Measurements from ENCODE around the gene PTH2.

PTH2 gene

DNA sequence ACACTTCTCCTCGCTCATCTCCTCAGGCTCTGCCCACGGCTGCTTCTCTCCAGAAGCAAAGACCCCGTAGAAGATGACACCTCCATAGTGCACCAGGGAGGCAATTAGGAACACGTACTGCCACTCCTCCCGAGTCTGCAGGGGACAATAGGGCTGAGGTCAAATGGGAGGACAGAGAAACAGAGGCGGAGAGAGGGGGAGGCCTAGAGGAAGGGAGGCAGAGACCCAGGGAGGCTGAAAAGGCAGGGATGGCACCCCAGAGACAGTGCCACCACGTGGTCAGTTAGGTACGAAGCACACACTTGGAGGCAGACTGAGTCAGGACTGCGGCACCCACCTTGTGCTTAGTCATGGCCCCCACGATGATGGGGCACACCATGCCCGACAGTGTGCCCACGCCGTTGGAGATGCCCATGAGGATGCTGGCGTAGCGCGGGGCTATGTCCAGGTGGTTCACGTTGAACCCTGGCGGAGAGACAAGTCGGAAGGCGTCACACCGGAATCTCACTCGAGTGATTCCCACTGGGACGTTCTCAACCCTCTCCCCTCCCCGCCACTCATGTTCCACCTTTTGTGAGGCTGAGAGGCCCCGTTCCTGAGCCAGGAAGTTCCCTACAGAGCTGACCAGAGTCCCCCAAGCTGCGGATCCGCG is 7.6 kb upstream of the PTH2 start:
- DNase-seq (ENCODE audit: low read depth), result peak; percentile 39

DNA sequence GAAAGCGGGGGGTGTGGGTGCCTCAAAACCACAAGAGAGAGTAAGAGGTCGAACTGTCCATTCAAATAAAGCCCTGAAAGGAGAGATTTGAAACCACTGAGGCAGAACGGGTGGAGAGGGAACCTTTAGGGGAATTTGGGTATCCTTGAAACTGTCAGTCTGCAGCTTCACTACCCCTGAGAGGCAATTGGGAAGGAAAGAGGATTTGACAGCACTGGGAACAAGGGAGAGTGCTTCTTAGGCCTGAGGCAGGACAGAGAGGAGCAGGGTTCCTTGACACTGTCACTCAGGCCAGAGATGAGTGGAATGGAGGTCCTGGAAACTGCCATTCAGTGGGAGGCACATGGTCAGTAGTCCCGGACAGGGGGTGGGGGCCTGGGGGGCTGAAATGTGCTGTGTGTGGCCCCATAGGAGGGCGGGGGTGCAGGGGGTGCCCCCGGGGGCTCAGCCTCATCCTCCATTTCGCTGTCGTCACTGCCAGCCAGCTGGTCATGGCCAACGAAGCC is 7.0 kb upstream of the PTH2 start:
- DNase-seq (ENCODE audit: low read depth), result no peak

DNA sequence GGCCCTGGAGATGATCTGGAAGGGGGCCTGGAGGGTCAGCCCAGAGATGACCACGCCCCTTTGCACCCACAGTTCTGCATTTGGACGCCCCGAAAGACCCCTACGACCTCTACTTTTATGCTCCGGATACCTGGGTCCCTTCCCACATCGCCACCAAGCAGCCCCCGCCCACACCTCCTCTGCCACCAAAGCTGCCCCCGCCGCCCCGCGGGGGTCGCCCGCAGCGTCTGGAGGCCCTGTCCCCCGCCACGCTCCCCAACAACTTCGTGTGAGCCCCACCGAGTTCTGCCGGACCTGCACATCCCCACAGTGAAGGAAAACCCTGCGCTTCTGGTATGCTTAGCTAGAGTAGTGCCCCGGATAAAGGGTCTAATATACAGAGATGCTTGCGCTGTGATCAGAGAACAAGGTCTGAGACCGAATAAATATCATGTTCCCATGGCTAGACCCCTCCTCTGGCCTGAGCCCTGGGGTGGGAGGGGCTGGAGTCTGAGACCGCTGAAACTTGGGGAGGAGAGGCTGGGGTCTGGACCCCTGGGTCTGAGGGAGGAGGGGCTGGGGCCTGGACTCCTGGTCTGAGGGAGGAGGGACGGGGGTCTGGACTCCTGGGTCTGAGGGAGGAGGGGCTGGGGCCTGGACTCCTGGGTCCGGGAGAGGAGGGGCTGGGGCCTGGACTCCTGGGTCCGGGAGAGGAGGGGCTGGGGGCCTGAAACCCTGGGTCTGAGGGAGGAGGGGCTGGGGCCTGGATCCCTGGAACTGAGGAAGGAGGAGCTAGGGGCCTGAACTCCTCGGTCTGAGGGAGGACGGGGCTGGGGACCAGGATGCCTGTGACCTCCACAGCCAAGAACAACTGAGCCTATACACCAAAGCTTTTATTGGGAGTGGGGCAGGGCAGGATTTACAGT is 5.6 kb upstream of the PTH2 start:
- no peak for DNase-seq (ENCODE audit: low read depth)

DNA sequence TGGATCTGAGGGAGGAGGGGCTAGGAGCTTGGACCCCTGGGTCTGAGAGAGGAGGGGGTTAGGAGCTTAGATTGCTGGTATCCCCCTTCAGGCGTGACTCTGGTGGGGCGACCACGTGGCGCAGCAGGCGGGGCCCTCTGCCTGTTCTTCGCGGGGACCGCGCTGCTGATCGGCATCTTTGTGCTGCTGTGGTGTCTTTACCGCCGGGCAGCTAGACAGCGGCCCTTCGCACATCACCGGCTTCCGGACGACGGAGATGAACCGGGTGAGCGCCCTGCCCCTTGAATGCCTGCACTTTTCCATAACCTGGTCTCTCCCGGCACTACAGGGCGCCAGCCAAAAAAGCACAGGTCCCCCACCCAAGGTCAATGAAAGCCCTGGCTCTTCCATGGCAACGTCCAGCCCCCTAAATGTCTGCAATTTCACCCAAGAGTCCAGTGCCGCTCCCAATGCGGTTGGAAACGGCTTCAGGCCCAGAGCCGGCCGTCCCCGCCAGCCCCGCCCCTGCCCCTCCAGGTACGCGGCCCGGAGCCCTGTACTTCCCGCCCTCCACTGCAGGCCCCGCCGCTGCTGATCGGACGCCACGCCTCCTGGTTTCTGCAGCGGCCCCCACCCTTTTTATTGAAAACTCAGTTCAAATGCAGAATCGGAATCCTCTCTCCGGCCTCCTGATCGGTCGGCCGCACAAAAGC is 4.8 kb upstream of the PTH2 start:
- peak; percentile 30 for DNase-seq (ENCODE audit: low read depth)

DNA sequence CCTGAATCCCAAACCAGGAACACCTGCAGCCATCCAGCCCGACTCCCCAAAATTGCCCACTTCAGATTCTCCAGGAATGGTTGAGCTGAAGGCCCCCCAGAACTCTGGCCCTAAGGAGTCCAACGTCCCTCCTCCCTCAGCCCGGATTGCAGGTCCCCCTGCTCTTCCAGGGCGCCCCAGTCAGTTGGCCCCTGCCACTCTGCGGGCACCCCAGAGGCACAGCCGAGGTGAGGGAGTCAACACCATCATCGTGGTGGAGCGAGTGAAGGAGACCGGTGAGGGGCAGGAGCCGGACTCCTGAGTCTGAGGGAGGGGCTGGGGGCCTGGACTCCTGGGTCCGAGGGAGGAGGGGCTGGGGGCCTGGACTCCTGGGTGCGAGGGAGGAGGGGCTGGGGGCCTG is 4.1 kb upstream of the PTH2 start:
- no peak for DNase-seq (ENCODE audit: low read depth)

DNA sequence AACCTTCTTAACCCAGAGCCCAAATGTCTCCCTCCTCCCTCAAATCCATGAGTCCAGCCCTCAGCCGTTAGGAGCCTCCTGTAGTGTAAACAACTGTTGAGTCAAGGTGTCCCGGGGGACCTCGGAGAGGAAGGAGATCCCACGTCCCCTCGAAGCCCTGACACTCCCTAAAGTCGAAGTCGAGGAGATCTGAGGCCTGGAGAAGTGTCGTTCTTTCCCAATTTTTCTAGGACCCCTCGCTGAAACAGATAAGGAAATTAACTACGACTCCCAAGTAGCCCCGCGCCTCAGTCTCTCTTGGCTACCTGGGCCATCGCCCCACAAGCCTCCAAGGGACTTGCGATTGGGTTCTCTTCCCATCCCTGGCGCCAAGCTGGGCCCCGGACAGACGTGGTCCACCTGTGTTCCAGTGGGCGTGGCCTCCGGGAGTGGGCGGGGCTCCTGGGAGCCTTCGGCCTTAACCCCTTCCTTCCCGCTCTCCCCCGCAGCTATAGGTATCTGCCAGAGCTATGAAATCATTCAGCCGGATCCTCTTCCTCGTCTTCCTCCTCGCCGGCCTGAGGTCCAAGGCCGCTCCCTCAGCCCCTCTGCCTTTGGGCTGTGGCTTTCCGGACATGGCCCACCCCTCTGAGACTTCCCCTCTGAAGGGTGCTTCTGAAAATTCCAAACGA is 2.8 kb upstream of the PTH2 start:
- peak; percentile 15 for DNase-seq (ENCODE audit: low read depth)

DNA sequence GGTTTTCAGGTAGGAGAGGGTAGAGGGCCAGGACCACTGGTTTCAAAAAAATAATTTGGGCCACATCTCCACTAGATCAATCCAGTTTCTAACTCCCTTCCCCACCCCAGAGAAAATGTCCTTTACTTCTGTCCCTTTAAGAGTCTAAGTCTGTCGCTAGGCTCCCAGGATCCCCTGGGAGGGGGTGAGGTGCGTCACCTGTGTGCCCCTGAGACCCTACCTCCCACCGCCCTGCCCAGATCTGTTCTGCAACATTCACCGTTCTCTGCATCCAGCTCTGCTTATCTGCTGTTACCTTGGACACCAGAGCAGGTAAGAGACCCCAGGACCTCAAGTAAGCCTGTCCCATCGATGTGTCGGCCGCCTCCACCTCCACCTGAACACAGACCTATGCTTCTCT is 1.9 kb upstream of the PTH2 start, which contains the start of gene GFY:
GFY (plus strand) TSS at position 211 of the 400 bp plus-strand sequence. CDS start 1,043 bp downstream, outside the sequence.
- DNase-seq (ENCODE audit: low read depth), result no peak

DNA sequence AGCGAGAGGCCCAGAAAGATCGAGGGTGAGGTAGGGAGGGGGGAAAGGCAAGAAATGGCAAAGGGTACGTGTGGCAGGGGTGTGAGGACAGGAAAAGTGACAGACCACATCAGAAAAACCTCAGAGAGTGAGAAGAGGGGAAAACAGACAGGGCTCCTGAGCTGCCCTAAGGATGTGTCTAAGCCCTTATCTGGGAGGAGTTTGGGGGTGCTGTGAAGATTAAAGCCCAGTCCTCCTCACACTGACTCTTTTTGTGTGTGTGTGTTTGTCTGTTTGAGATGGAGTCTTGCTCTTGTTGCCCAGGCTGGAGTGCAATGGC is 703 bp upstream of the PTH2 start:
- DNase-seq (ENCODE audit: low read depth), result no peak

DNA sequence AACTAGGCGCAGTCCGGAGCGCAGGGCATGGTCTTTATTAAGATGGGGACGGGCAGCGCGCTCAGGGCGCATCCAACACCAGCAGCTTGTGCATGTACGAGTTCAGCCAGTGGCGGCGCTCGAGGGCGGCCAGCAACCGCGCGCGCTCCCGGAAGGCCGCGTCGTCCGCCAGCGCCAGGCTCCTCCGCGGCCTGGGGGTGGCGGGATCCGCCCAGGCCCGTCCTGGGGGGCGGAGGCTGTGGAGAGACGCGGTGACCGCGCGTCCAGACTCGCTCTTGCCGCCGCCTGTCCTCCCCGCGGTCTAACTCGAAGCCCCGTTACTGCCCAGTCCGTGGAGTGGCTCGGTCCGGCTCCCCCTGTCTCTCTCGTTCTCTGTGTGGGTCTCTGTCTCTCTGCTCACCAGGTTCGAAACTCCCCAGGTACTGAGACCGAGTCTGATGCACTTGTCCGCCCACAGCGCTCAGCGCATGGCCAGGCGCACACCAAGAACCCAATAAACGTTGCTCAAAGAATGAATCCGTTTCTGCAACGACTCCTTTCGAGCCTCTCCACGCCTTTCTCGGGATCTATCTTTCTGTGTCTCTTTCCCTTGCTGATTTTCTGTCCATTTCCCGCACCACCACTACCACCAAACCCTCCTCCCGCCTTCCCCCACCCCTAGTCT is 702 bp downstream of the PTH2 start:
- DNase-seq (ENCODE audit: low read depth), result peak; percentile 29

DNA sequence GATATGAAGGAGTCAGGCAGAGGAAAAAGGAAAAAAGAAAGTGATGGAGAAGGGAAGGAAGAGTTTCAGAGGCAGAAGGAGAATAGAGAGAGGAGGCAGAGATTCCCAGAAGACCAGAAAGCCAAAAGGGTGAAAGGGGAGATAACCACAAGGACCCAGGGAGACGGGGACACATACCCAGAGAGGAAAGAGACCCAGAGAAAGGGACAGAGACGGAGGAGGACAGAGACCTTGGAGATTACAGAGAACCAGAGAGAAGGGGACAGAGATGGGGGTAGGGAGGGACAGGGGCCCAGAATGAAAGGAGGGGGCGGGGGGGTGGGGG is 1.4 kb downstream of the PTH2 start:
- no peak for DNase-seq (ENCODE audit: low read depth)

DNA sequence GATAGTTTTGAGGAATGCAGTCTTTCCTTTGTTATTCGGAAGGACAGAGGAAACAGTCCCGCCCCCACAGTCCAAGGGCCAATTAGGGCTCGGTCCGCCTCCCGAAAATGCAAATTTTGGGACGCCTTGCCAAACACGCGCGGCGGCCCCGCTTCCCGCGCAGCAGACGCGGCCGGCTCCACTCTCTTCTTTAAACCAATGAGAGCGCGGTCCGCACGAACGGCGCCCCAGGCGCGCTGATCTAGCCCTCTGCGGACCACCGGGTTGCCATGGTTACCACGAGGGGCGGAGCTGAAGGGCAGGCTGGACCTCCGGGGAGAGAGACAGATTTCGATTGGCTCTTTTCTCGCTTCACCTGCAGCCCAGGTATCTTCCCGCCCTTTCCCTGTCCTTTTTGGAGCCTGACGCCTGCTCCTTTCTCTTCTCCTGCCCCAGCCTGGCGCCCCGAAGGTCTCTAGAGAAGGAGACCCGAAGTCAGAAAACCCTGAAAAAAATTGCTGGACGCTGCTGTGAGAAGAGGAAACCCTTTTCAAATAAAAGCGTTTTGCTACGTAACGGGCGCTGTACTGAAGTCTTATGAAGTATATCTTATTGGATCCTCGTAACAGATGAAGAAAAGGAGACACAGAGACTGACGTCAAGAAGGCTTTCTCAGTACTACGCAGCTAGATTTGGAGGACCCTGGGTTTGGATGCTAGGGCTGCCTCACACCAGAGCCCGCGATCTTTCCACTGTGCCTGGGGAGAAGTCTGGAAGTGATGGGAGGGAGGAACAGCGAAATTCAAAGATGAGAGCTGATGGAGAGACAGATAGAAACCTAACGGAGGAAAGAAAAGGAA is 2.0 kb downstream of the PTH2 start:
- peak; percentile 36 for DNase-seq (ENCODE audit: low read depth)

DNA sequence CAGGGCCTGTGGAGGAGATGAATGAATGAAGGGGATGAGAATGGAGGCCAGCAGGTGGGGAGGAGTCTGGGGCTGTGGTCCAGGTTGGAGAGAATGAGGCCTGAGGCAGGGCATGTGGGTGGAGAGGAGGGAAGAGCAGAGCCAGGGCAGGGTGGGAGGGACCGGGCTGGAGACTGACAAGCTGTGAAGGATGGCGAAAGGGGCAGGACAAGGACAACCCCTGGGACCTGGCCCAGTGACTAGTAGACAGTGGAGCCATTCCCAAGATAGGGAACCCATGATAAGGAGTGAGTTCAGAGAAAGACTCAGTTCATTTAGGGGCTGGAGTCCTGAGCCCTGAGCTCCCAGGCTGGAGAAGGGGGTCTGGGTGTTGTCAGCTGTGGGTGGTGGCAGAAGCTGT is 3.0 kb downstream of the PTH2 start:
- no peak for DNase-seq (ENCODE audit: low read depth)

DNA sequence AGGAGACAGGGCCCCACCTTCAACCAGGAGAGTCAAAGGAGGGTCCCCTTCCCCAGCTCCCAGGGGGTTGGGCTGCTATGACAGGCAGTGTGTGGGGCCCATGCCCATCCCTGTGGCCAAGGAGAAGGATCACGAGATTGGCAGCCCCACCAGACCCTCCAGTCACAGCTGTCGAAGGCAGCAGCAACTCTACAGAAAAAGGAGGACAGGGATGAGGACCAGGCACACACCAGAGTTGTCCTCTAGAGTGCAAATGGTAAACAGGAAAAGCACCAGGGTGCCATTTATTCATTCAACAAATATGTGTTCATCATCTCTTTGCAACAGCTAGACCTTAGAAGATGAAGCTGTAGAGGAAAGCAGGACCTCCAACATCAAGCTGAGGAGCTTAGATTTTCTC is 4.1 kb downstream of the PTH2 start:
- DNase-seq (ENCODE audit: low read depth), result no peak

DNA sequence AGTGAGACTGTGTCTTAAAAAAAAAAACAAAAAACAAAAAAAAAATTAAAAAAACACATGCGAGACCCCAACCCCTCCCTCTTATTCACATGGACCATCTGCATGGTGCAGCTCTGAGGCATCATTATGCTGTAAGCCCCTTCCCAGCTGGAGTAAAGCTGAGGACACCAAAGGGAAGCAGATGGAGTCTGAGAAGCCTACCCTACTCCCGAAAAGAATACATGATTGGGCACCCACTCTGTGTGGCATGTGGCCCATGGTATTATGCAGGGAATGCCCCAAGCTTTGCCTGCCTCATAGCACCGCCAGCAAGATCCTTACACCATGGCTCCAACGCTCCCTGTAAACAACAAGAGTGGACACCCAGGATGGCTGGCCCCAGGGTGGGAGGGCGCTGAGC is 4.7 kb downstream of the PTH2 start:
- no peak for DNase-seq (ENCODE audit: low read depth)

DNA sequence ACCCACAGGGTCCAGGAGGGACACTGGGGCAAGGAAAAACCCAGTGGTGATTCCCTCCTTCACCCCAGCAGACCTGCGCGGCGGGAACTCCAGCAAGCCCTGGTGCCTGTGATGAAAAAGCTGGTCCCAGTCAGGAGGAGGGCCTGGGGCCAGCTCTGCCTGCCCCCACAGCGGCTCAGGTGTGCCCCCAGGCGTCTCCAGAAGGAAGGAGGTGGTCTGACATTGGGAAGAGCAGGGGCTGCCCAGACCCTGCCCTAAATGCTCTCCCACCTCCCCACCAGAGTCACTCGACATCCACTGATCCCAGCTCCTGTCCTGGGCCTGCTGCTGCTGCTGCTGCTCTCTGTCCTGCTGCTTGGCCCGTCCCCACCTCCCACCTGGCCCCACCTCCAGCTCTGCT is 6.2 kb downstream of the PTH2 start:
- DNase-seq (ENCODE audit: low read depth), result no peak

DNA sequence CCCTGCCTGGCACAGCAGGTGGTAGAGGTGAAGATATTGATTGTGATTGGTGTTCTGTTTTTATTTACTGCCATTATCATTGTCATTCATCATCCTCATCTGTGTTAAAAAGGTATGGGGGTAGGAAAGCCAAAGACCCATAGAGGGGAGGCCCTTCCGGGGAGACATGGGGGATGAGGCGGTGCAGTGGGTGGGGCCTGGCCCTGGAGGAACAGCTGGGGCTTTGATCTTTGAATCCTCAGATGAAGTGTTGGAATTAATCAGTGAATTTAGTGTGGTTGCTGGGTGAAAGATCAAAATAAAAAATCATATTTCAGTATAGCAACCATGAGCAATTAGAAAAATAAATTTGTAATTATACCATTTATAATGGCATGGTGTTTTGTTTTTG is 7.4 kb downstream of the PTH2 start:
- no peak for DNase-seq (ENCODE audit: low read depth)

DNA sequence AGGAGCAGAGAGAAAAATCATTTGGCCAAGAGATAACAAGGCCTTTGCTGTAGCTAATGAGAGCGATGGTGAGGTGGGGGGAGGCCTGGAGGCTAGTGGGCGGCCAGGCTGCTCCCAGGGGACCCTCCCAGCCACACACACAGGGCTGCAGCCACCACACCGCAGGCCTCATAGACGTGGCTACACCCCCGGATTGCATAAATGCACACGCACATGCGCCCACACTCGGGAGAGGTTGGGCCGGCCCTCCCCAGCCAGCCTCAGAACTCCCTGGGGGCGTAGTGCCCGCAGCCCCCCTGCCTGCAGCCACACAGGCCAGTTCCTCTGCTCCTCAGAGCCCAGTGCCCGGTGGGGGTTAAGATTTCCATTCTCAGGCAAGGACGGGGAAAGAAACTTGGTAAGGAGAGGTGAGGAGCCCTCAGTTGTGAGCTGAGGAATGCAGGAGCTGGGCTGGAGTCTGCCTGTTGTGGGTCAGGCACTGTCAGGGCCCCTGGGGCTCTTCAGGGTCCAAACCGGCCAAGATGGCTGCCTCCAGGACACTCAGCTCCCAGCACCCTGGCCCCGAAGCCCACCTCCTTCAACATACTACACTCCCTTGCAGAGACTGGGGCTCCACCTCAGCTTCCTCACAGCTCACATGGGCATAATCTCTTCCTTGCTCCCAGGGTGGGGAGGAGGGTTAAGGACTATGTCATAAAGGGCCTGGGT is 8.0 kb downstream of the PTH2 start:
- no peak for DNase-seq (ENCODE audit: low read depth)

DNA sequence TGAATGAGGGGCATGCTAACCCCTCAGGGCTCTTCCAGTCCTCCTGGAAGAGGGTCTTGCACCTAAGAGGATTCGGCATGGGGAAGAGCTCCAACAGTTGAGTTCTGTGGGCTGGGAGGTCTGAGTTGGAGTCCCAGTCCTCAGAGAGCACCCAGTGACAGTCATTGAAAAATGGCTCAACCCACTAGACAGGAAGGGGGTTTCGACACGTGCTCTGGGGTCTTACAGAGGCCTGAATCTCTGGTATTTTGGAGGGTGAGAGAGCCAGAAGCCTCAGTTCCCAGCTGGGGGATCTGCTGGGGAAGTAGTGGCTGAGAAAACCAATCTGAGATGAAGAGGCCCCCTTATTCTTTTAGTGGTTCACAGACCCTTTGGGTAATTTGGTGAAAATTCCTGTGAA is 9.0 kb downstream of the PTH2 start:
- DNase-seq (ENCODE audit: low read depth), result no peak

DNA sequence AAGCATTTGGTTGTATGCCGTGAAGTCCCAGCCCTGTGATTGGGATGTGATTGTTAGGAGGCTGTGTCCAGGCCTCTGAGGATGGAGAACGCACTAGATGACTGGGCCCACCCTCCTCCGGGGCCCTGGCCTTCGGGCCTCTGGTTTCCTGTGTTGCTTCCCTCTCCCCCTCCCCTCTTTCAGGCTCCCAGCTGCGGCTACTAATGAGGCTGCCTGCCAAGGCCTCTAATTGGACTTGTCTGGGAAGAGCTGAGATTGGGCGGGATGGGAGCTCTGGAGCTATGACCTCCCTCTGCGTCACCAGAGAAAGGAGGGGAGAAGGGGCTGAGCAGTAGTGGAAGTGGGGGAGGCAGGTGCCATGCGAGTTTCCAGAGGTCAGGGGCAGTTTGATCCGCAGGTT is 9.9 kb downstream of the PTH2 start:
- DNase-seq (ENCODE audit: low read depth), result no peak

DNA sequence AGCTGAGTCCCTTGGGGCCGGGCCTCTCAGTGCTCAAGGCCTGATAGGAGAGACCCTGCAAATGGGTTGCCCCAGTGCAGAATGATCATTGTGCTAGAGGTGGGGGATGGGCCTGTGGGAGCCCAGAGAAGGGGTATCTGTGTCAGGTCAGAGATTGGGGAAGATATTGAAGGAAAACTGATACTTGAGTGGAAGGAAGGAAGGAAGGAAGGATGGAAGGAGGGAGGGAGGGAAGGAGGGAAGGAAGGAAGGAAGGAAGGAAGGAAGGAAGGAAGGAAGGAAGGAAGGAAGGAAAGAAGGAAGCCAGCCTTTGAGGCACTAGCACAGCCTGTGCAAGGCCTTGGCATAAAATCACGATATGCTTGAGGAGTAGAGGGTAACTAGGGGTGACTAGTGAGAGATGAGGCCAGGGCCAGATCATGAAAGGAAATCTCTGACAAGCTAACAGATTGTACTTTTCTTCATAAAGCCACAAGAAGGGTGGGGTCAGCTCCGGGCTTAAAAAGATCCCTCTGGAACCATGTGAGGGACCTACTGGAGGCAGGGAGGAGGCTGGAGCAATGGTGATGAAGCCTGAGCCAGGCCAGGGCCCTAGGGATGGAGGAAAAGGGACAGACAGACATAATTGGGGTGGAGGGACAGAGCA is 11.4 kb downstream of the PTH2 start:
- no peak for DNase-seq (ENCODE audit: low read depth)
